BJ (cell line): Measurements from ENCODE around the gene TUBE1. TPM values are rescaled to one million over a fixed set of nuclear protein-coding genes. Genes with fewer than 3 reads are reported as not detected.

Experiments
- CTCF ChIA-PET: fragments of 350-600 bp; formaldehyde crosslinking; extraction: SDS; loops from one replicate; lab custom pipeline; 2021; ENCODE audit warnings: antibody characterized with exemption, inconsistent platforms; lab: Yijun Ruan, JAX
- POLR2A ChIA-PET: fragments of 300-600 bp; sonication (Branson Sonifier 250); formaldehyde crosslinking; extraction: SDS; loops from one replicate; lab custom pipeline; 2021; ENCODE audit warnings: antibody characterized with exemption; lab: Charles Lee
- DNase-seq: peaks from one replicate; pipeline ENCODE4 v3.0.0-alpha.2; 2011; ENCODE audit warnings: low read depth
- H3K27me3 ChIP-seq: 2 replicates; pipeline ENCODE4 v1.6.0; 2011; ENCODE audit warnings: low read length; ENCODE audit not compliant: control insufficient read depth, insufficient read depth
- H3K36me3 ChIP-seq: 2 replicates; pipeline ENCODE4 v1.5.1; 2011; ENCODE audit warnings: low read length; ENCODE audit not compliant: control insufficient read depth, insufficient read depth
- H3K4me3 ChIP-seq: 2 replicates; pipeline ENCODE4 v1.5.1; 2011; ENCODE audit warnings: low read depth, mild to moderate bottlenecking, control low read depth, low read length
- CTCF ChIP-seq: IDR thresholded peaks from 2 replicates; pipeline ENCODE4 v1.5.1; 2011; ENCODE audit warnings: low read depth, mild to moderate bottlenecking, control low read depth, inconsistent platforms, low read length, moderate library complexity; ENCODE audit not compliant: insufficient read depth
- polyA minus RNA-seq: library from RNA; depleted of rRNA, polyadenylated mRNA; stranded (reverse); fragments of >200 nt; gene quantifications from 2 replicates; pipeline ENCODE4 v1.2.3, GENCODE V29; 2011; rRNA and poly(A)+ RNA removed
- polyA plus RNA-seq: library from polyadenylated mRNA; depleted of rRNA; stranded (reverse); fragments of >200 nt; gene quantifications from 2 replicates; pipeline ENCODE4 v1.2.3, GENCODE V29; 2011; rRNA removed

TUBE1 gene
- polyA plus RNA-seq (16.6 and 36.1 TPM in 2 replicates), polyA minus RNA-seq (13.8 and 13.9 TPM in 2 replicates)

DNA sequence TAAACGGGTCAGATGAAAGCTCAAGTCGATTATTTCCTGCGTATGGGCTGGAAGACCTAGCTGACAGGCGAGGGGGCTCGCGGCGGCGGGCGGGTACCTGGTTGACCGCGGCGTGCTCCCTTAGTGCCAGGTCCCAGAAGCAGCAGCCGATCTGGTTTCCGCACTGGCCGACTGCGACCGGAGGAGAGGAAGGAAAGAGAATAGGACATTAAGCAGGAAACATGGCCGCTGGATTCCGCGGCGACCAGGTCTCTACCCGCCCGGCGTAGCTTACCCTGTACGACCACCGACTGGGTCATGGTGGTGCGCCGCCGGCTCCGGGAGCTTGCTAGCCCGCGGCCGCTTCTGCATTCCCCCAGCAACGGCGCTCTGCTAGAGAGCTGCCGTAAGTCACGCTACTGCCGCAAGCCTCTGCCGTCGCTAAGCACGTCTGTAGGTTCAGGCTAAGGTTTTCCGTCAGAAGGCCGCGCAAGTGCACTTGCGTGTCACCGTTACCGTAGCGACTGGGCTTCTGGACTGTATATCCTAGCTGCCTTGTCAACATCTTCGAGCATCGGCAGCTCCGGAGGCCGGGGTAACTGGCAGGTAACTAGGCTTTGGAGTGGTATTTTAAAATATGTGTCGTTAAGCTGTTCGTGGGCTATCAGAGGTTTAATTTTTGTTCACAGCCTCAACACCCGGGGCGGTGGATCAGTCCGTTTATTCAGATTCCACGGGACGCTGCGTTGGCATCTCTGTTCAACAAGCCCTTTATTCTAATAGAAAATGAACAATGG, at the start of gene TUBE1, which contains the start of gene FAM229B:
TSS of gene TUBE1 (minus strand) at position 347 of the 776 bp plus-strand sequence. CDS start at position 299, 48 bp downstream.
TSS of gene FAM229B (plus strand) at position 456 of the 776 bp plus-strand sequence. CDS start 11,693 bp downstream, outside the sequence.
- H3K4me3 ChIP-seq = peak within 1 kb of the TSS; percentile 77
- no peaks in the 10 kb centered on the region for H3K27me3 ChIP-seq
- CTCF ChIA-PET = interaction anchor here (0.6 to 3.7 kb wide), 13 partner anchors 11 to 284 kb away, joined by 3 to 20 read pairs (median 4); no protein-coding TSS in a partner anchor
- peak; percentile 29; the same call in 1 of the 2 replicates for TF ChIP-seq CTCF
- peak; percentile 87 for DNase-seq
- peaks cover 1% of the 10 kb centered on the region; the same call in 1 of the 2 replicates for H3K36me3 ChIP-seq
- POLR2A ChIA-PET = no interaction called here

DNA sequence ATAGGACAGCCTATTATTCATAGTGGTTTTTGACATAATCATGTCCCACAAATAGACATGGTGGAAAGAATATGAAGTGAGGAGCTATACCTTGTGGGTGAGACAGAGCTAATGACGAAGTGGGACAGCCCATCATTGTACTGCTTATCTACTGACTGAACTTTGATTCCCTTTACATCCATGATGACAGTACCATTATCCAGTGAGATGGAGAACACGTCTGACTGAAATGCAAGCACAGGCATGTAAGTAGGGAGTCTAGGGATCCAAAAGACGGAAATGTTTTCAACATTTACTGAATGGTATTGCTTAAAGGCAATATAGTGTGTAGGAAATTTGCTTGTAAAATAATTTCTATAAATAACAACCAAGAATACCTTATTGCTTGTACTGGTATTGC, 43.6 kb upstream of the TUBE1 start:
- no peak for DNase-seq
- POLR2A ChIA-PET = no interaction called here
- Histone ChIP-seq H3K36me3 (peaks cover 8% of the 10 kb centered on the region), H3K27me3 (no peaks in the 10 kb centered on the region), H3K4me3 (no peak overlapping the region)
- CTCF ChIA-PET = interaction anchor here (1.0 kb wide), 1 partner anchor 31 kb away, joined by 3 read pairs; no protein-coding TSS in a partner anchor
- TF ChIP-seq CTCF = no peak

GRCh38 chr6:112128208-112128607, 40.9 kb upstream of the TUBE1 start:
- peaks cover 4% of the 10 kb centered on the region for H3K36me3 ChIP-seq
- no peak for DNase-seq
- TF ChIP-seq CTCF = no peak
- H3K4me3 ChIP-seq = no peak overlapping the region
- ChIA-PET CTCF (interaction anchor here (0.5 to 0.6 kb wide), 2 partner anchors 10 to 200 kb away, joined by 3 read pairs; no protein-coding TSS in a partner anchor), POLR2A (no interaction called here)
- H3K27me3 ChIP-seq = no peaks in the 10 kb centered on the region

DNA sequence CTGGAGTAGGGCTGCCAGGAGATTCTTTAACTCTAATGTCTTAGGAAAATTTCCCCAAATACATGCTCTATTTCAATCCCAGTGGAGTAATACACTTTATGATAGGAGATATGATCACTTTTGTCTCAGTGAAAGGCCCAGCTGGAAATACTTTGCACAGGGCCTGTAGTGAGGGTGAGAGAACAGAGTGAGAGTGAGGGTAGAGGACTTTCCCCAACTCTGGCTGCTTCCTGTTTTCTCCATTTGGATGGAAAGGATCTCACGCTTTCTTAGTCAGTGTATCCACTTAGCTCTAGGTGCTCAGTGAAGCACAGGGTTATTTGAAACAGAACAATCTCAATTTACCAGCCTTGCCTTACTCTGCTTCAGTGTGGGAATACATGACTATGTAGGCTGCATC, 36.7 kb upstream of the TUBE1 start:
- ChIA-PET CTCF (interaction anchor here (0.9 to 1.6 kb wide), 4 partner anchors 24 to 40 kb away, joined by 3 read pairs; no protein-coding TSS in a partner anchor), POLR2A (no interaction called here)
- Histone ChIP-seq H3K27me3 (no peaks in the 10 kb centered on the region), H3K36me3 (peaks cover 6% of the 10 kb centered on the region), H3K4me3 (no peak overlapping the region)
- DNase-seq = no peak
- no peak for TF ChIP-seq CTCF

DNA sequence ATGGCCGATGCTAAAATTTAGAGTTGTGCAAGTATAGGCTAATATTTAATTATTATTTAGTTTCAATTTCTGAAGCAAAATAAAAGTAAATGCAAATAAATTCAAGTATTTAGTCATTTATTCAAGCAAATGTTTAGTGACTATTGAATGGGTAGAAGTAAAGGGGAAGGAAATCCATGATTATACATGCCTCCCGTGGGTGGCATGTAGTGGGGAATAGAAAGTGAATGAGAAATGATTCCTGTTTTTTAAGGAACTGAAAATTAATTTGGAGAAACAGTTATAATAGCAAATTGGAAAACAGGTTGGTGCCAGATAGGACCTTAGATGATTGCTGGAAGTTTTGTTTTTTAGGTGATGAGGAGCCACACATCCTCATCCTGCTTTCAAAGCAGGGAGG, 35.5 kb upstream of the TUBE1 start:
- no peak for DNase-seq
- no peak overlapping the region for H3K4me3 ChIP-seq
- ChIA-PET POLR2A (interaction anchor here (0.6 kb wide), 1 partner anchor 15 kb away, joined by 3 read pairs; no protein-coding TSS in a partner anchor), CTCF (no interaction called here)
- H3K27me3 ChIP-seq = no peaks in the 10 kb centered on the region
- H3K36me3 ChIP-seq = peaks cover 6% of the 10 kb centered on the region
- TF ChIP-seq CTCF = no peak
